T follicular helper cell (primary cell): ENCODE measurements around the gene OR13D1.
"Not testable (repeated sequence)": the region's sequence is repeated elsewhere in the genome, so short reads cannot be mapped to it uniquely, and the experiment has no call there.

Experiments
- DNase-seq: peaks from one replicate; pipeline ENCODE4 v3.0.0-alpha.2; 2020; ENCODE audit warnings: low read depth
- total RNA-seq, 2 experiments: gene quantifications; one replicate each; lab custom pipeline; 2026; lab: John Stamatoyannopoulos, UW

OR13D1 gene
- total RNA-seq, result 0 reads per million in 2 experiments

GRCh38 chr9:104694218-104694617 lies at the start of gene OR13D1:
Gene OR13D1, plus strand, starts transcription at chr9:104694518. Its CDS starts 0 bp downstream, at chr9:104694518.
- no peak for DNase-seq

GRCh38 chr9:104658496-104659195 lies 35.7 kb upstream of the OR13D1 start:
- no peak for DNase-seq

- DNase-seq, result no peak
Measured at GRCh38 chr9:104675611-104676010, 18.7 kb upstream of the OR13D1 start.

- DNase-seq, result no peak
Measured at GRCh38 chr9:104682642-104683041, 11.7 kb upstream of the OR13D1 start.

- no peak for DNase-seq
Measured at GRCh38 chr9:104686081-104686480, 8.2 kb upstream of the OR13D1 start.

GRCh38 chr9:104700306-104700705 lies 6.0 kb downstream of the OR13D1 start:
- no peak for DNase-seq

GRCh38 chr9:104708737-104709136 lies 14.4 kb downstream of the OR13D1 start:
- not testable (repeated sequence) for DNase-seq

- no peak for DNase-seq
Measured at GRCh38 chr9:104711604-104712003, 17.3 kb downstream of the OR13D1 start.

GRCh38 chr9:104725014-104725413 lies 30.7 kb downstream of the OR13D1 start:
- no peak for DNase-seq

- no peak for DNase-seq
Measured at GRCh38 chr9:104738452-104738851, 44.1 kb downstream of the OR13D1 start.

- DNase-seq, result no peak
Measured at GRCh38 chr9:104740621-104741020, 46.3 kb downstream of the OR13D1 start.

GRCh38 chr9:104743376-104743985 lies 49.2 kb downstream of the OR13D1 start:
- DNase-seq, result no peak
